Skin of body (tissue), 2 donors: ENCODE results near the gene GTF3C4. TPM values are rescaled to one million over a fixed set of nuclear protein-coding genes. Genes with fewer than 3 reads are reported as not detected.
A peak's percentile ranks its signal among the peaks of the same experiment; 100 is the strongest.
"Not testable (repeated sequence)": the region's sequence is repeated elsewhere in the genome, so short reads cannot be mapped to it uniquely, and the experiment has no call there.

Experiments used
- DNase-seq: peaks from one replicate; lab custom pipeline; 2025; lab: John Stamatoyannopoulos, UW
- total RNA-seq: library from RNA; depleted of rRNA; stranded (reverse); fragments of >200 nt; gene quantifications from one replicate; pipeline ENCODE4 v1.2.3, GENCODE V29; 2014

The GTF3C4 gene
- total RNA-seq, 1 donor from 2014 or later = 14.6 TPM

GRCh38 chr9:132699956-132700355 is 29.7 kb downstream of the GTF3C4 start:
- peak; percentile 64 for DNase-seq

- DNase-seq = no peak
Observed at GRCh38 chr9:132702254-132702653, 32.0 kb downstream of the GTF3C4 start.

GRCh38 chr9:132703336-132703735 is 33.1 kb downstream of the GTF3C4 start:
- DNase-seq = no peak

GRCh38 chr9:132708239-132708638 is 38.0 kb downstream of the GTF3C4 start:
- no peak for DNase-seq

- DNase-seq = no peak
Observed at GRCh38 chr9:132708769-132709430, 38.6 kb downstream of the GTF3C4 start.

- no peak for DNase-seq
Observed at GRCh38 chr9:132710333-132710732, 40.1 kb downstream of the GTF3C4 start.

- DNase-seq = not testable (repeated sequence)
Observed at GRCh38 chr9:132711152-132711551, 40.9 kb downstream of the GTF3C4 start.

GRCh38 chr9:132711846-132712245 is 41.6 kb downstream of the GTF3C4 start:
- no peak for DNase-seq

GRCh38 chr9:132712753-132713152 is 42.5 kb downstream of the GTF3C4 start:
- no peak for DNase-seq

GRCh38 chr9:132716007-132716406 is 45.7 kb downstream of the GTF3C4 start:
- DNase-seq = no peak

GRCh38 chr9:132717326-132717945 is 47.2 kb downstream of the GTF3C4 start:
- no peak for DNase-seq

GRCh38 chr9:132718381-132718928 is 48.2 kb downstream of the GTF3C4 start:
- DNase-seq = not testable (repeated sequence)

- DNase-seq = no peak
Observed at GRCh38 chr9:132721661-132722060, 51.4 kb downstream of the GTF3C4 start.

- no peak for DNase-seq
Observed at GRCh38 chr9:132722564-132723065, 52.4 kb downstream of the GTF3C4 start.

- DNase-seq = no peak
Observed at GRCh38 chr9:132723809-132724208, 53.5 kb downstream of the GTF3C4 start.

GRCh38 chr9:132725306-132725705 is 55.0 kb downstream of the GTF3C4 start:
- no peak for DNase-seq

- DNase-seq = no peak
Observed at GRCh38 chr9:132726576-132727130, 56.4 kb downstream of the GTF3C4 start.

GRCh38 chr9:132728071-132728470 is 57.8 kb downstream of the GTF3C4 start:
- DNase-seq = no peak

- no peak for DNase-seq
Observed at GRCh38 chr9:132728497-132728896, 58.2 kb downstream of the GTF3C4 start.

- no peak for DNase-seq
Observed at GRCh38 chr9:132729235-132729890, 59.1 kb downstream of the GTF3C4 start.

- no peak for DNase-seq
Observed at GRCh38 chr9:132730054-132731033, 60.1 kb downstream of the GTF3C4 start.
